HCT116 (cell line): ENCODE measurements around the gene IL4. TPM values are rescaled to one million over a fixed set of nuclear protein-coding genes. Genes with fewer than 3 reads are reported as not detected.

Source experiments
- ATAC-seq: fragments of 200-7000 bp; cut with Tn5 transposase; 2 replicates; pipeline ENCODE4 v1.9.1; 2020; ENCODE audit warnings: mild to moderate bottlenecking, moderate library complexity
- BruUV-seq: library from RNA; stranded (reverse); fragments of 400-500 nt; replicated peaks from 2 replicates; lab custom pipeline; 2021; lab: Mats Ljungman, UMichigan
- CTCF ChIA-PET: fragments of 300-600 bp; sonication (Branson Sonifier 250); formaldehyde crosslinking; loops from one replicate; lab custom pipeline; 2021; ENCODE audit warnings: antibody characterized with exemption; lab: Charles Lee
- POLR2A ChIA-PET: fragments of 300-600, 350-600 bp; sonication (Branson Sonifier 250); formaldehyde crosslinking; loops from one replicate; lab custom pipeline; 2021; ENCODE audit warnings: antibody characterized with exemption; lab: Charles Lee
- RAD21 ChIA-PET, 2 experiments: fragments of 300-600 bp; sonication (Branson Sonifier 250); formaldehyde crosslinking; loops; one replicate each; lab custom pipeline; 2023; ENCODE audit warnings: low total read pairs in 2 of 2; ENCODE audit not compliant: uncharacterized antibody in 2 of 2, unreplicated experiment in 2 of 2, low non-redundant PET in 1 of 2; lab: Charles Lee
- DNase-seq: peaks from one replicate; pipeline ENCODE4 v3.0.0-alpha.2; 2010; ENCODE audit warnings: low read depth, low spot score
- H2AFZ ChIP-seq: fragments of 200-600 bp; shearing (Covaris generic), sonication (generic); 2 replicates; pipeline ENCODE4 v1.6.1; 2017; ENCODE audit warnings: low read depth, mixed run types, mixed read lengths, antibody characterized with exemption, low read length; ENCODE audit not compliant: poor library complexity, severe bottlenecking
- H3K27ac ChIP-seq: 2 replicates; pipeline ENCODE4 v1.5.1; 2012; ENCODE audit warnings: low read depth, low read length
- H3K27me3 ChIP-seq: fragments of 200-600 bp; sonication (generic); 2 replicates; pipeline ENCODE4 v1.6.1; 2016; ENCODE audit warnings: mixed run types, low read length, mixed read lengths; ENCODE audit not compliant: insufficient read depth
- H3K36me3 ChIP-seq, 2 experiments: fragments of 200-500 bp in 1 of 2; fragments of 200-600 bp in 1 of 2; sonication (Bioruptor generic) in 1 of 2; sonication (generic) in 1 of 2; 2 replicates each; pipeline versions ENCODE4 v1.5.1 to v1.6.1; 2014 to 2016; ENCODE audit warnings: low read length in 2 of 2, inconsistent platforms in 1 of 2, mixed read lengths in 1 of 2, mixed run types in 1 of 2; ENCODE audit not compliant: insufficient read depth in 2 of 2, control insufficient read depth in 1 of 2
- H3K4me1 ChIP-seq, 2 experiments: fragments of 200-600 bp in 1 of 2; sonication (generic) in 1 of 2; 2 replicates each; pipeline versions ENCODE4 v1.5.1 to v1.6.1; 2012 to 2017; ENCODE audit warnings: low read length in 2 of 2, inconsistent platforms in 1 of 2, mild to moderate bottlenecking in 1 of 2, mixed read lengths in 1 of 2, mixed run types in 1 of 2, moderate library complexity in 1 of 2; ENCODE audit not compliant: insufficient read depth in 2 of 2, control insufficient read depth in 1 of 2
- H3K4me2 ChIP-seq: fragments of 200-600 bp; sonication (generic); 2 replicates; pipeline ENCODE4 v1.6.1; 2017; ENCODE audit warnings: mixed run types, low read length, mixed read lengths
- H3K4me3 ChIP-seq, 2 experiments: fragments of 200-600 bp in 1 of 2; sonication (generic) in 1 of 2; replicated peaks in 1 of 2; 2 replicates each; pipeline ENCODE4 v1.5.1; 2011 to 2016; ENCODE audit warnings: low read length in 2 of 2, control low read depth in 1 of 2, low read depth in 1 of 2, mild to moderate bottlenecking in 1 of 2, mixed read lengths in 1 of 2, mixed run types in 1 of 2
- H3K79me2 ChIP-seq: fragments of 200-600 bp; sonication (generic); 2 replicates; pipeline ENCODE4 v1.6.1; 2017; ENCODE audit warnings: mild to moderate bottlenecking, mixed run types, low read length, moderate library complexity, mixed read lengths; ENCODE audit not compliant: insufficient read depth
- H3K9ac ChIP-seq: fragments of 200-600 bp; sonication (generic); 2 replicates; pipeline ENCODE4 v1.6.1; 2016; ENCODE audit warnings: low read length, mixed read lengths
- H3K9me2 ChIP-seq: fragments of 200-600 bp; sonication (generic), shearing (Covaris generic); 2 replicates; pipeline ENCODE4 v1.6.1; 2017; ENCODE audit warnings: mixed run types, mild to moderate bottlenecking, moderate library complexity; ENCODE audit not compliant: insufficient read depth
- H3K9me3 ChIP-seq, 2 experiments: fragments of 200-500 bp in 1 of 2; fragments of 200-600 bp in 1 of 2; sonication (Bioruptor generic) in 1 of 2; sonication (generic) in 1 of 2; 2 replicates each; pipeline ENCODE4 v1.6.1; 2014 to 2017; ENCODE audit warnings: low read length in 2 of 2, mixed read lengths in 2 of 2, inconsistent platforms in 1 of 2, low read depth in 1 of 2, mild to moderate bottlenecking in 1 of 2, mixed run types in 1 of 2, moderate library complexity in 1 of 2; ENCODE audit not compliant: control insufficient read depth in 1 of 2, insufficient read depth in 1 of 2
- H4K20me1 ChIP-seq: fragments of 200-600 bp; sonication (generic), shearing (Covaris generic); 2 replicates; pipeline ENCODE4 v1.6.1; 2017; ENCODE audit warnings: mixed run types, mild to moderate bottlenecking, moderate library complexity; ENCODE audit not compliant: insufficient read depth
- CBX3 ChIP-seq: IDR thresholded peaks from 2 replicates; pipeline ENCODE4 v1.6.1; 2012; ENCODE audit warnings: low read depth
- CEBPB ChIP-seq: IDR thresholded peaks from 2 replicates; pipeline ENCODE4 v1.6.1; 2012; ENCODE audit warnings: low read depth
- ELF1 ChIP-seq: IDR thresholded peaks from 2 replicates; pipeline ENCODE4 v1.6.1; 2012; ENCODE audit warnings: low read depth, borderline replicate concordance
- FOSL1 ChIP-seq: IDR thresholded peaks from 2 replicates; pipeline ENCODE4 v1.6.1; 2012; ENCODE audit warnings: low read depth
- JUND ChIP-seq: IDR thresholded peaks from 2 replicates; pipeline ENCODE4 v1.6.1; 2012
- MAX ChIP-seq: IDR thresholded peaks from 2 replicates; pipeline ENCODE4 v1.6.1; 2012
- POLR2A ChIP-seq: IDR thresholded peaks from 2 replicates; pipeline ENCODE4 v1.7.0; 2011; ENCODE audit warnings: borderline replicate concordance; ENCODE audit not compliant: insufficient read depth, insufficient read length; ENCODE audit errors: extremely low read depth
- POLR2AphosphoS5 ChIP-seq: IDR thresholded peaks from 2 replicates; pipeline ENCODE4 v1.6.1; 2011; ENCODE audit warnings: mild to moderate bottlenecking, low read depth, low read length, moderate library complexity
- RAD21 ChIP-seq: IDR thresholded peaks from 2 replicates; pipeline ENCODE4 v1.6.1; 2012; ENCODE audit warnings: low read depth, mild to moderate bottlenecking
- SIN3A ChIP-seq: IDR thresholded peaks from 2 replicates; pipeline ENCODE4 v1.6.1; 2012; ENCODE audit warnings: low read depth
- SP1 ChIP-seq: IDR thresholded peaks from 2 replicates; pipeline ENCODE4 v1.6.1; 2012; ENCODE audit warnings: low read depth
- TCF7L2 ChIP-seq: IDR thresholded peaks from 2 replicates; pipeline ENCODE4 v1.7.0; 2011; ENCODE audit warnings: borderline replicate concordance, inconsistent platforms; ENCODE audit not compliant: insufficient read depth, insufficient read length; ENCODE audit errors: extremely low read depth
- YY1 ChIP-seq: IDR thresholded peaks from 2 replicates; pipeline ENCODE4 v1.6.1; 2011; ENCODE audit warnings: low read length, low read depth, moderate library complexity, mild to moderate bottlenecking; ENCODE audit not compliant: insufficient replicate concordance; ENCODE audit errors: extremely low read depth
- ZFX ChIP-seq: fragments of 450-650 bp; IDR thresholded peaks from 2 replicates; pipeline ENCODE4 v1.6.1; 2017
- ZNF274 ChIP-seq: fragments of 200-500 bp; sonication (Bioruptor generic); IDR thresholded peaks from 2 replicates; pipeline ENCODE4 v1.6.1; 2014; ENCODE audit warnings: mild to moderate bottlenecking, low read depth, low read length, inconsistent platforms
- intact Hi-C: fragments of 100-400 bp; cut with micrococcal nuclease; formaldehyde crosslinking; loops from 2 replicates; pipeline ENCODE4 v1.10.0; 2022
- total RNA-seq: library from RNA; stranded (reverse); gene quantifications from one replicate; pipeline ENCODE4 v1.2.1, GENCODE V29; 2021; ENCODE audit not compliant: unreplicated experiment
- TF ChIP-seq, protein P1 (sequence below): IDR thresholded peaks from 2 replicates; pipeline ENCODE4 v1.6.1; 2012
- TF ChIP-seq, protein P2 (sequence below), 3 experiments: fragments of 200-600 bp in 1 of 3; sonication (generic) in 1 of 3; IDR thresholded peaks in 2 of 3; conservative IDR thresholded peaks in 1 of 3; 2 replicates each; pipeline ENCODE4 v1.5.1; 2012 to 2017; ENCODE audit warnings: low read depth in 2 of 3, low read length in 2 of 3, antibody characterized with exemption in 1 of 3, borderline replicate concordance in 1 of 3, control low read depth in 1 of 3, mild to moderate bottlenecking in 1 of 3, mixed read lengths in 1 of 3, mixed run types in 1 of 3, moderate library complexity in 1 of 3; ENCODE audit not compliant: insufficient read depth in 1 of 3

Gene IL4
- total RNA-seq, 1 experiment from 2014 or later: not detected

DNA sequence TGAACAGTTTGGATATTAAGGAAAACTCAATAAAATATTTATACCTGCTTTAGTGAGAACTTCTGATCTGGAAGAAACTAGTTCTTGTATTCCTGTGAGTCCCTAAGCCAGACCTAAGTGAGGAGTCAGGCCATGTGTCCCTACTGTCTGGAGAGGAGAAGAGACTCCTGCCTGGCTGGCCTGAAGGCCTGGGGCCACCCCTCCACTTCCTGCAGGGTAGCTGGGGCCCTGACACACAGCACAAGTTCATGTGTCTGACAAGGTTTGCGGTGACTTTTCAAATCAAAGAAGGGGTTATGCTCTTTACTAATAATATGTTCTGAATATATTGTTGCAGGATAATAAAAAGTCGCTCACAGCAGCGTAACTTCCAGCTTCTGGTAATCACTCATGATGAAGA lies 31.9 kb upstream of the IL4 start:
- intact Hi-C loops: no loop called here
- no peak for TF ChIP-seq RAD21
- TF ChIP-seq, protein P1, sequence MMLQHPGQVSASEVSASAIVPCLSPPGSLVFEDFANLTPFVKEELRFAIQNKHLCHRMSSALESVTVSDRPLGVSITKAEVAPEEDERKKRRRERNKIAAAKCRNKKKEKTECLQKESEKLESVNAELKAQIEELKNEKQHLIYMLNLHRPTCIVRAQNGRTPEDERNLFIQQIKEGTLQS: no peak
- no peak for TF ChIP-seq POLR2A
- TF ChIP-seq ELF1: no peak
- TF ChIP-seq CBX3: no peak
- TF ChIP-seq SIN3A: no peak
- TF ChIP-seq JUND: no peak
- no peak for TF ChIP-seq YY1
- TF ChIP-seq SP1: no peak
- no peak for TF ChIP-seq MAX
- no peak for TF ChIP-seq ZNF274
- TF ChIP-seq, all 23 proteins: peak for 0
- Histone ChIP-seq H2AFZ (no peak overlapping the region), H3K4me1 (no peaks in the 10 kb centered on the region), H4K20me1 (no peaks in the 10 kb centered on the region), H3K4me2 (no peak overlapping the region), H3K9me2 (no peaks in the 10 kb centered on the region), H3K27me3 (no peaks in the 10 kb centered on the region), H3K79me2 (no peaks in the 10 kb centered on the region), H3K27ac (no peak overlapping the region), H3K9me3 (no peaks in the 10 kb centered on the region), H3K9ac (no peak overlapping the region), H3K36me3 (peaks cover 29 to 47% of the 10 kb centered on the region in 2 experiments; a peak in 3 of 4 replicates), H3K4me3 (no peak overlapping the region)
- CTCF ChIA-PET: no interaction called here
- no peak for DNase-seq
- no TSS peak for BruUV-seq
- ATAC-seq: no peak
- POLR2A ChIA-PET: no interaction called here
- RAD21 ChIA-PET: no interaction called here

DNA sequence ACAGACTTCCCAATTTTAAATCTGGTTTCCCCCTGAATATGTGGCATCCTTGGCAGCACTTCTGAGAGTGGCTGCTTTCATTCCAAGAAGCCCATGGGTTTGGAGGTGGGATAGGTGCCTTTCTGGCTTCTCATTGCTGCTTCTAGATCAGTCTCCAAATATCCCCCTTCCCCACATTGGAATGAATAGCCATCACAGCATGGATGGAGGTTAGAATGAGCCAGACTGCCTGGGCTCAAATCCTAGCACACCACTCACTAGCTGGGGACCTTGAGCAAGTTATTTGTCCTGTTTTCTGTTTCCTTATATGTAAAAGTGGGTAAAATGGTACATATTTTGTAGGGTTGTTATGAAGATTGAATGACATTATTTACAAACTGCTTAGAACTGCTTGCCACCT lies 29.6 kb upstream of the IL4 start:
- Histone ChIP-seq H4K20me1 (no peaks in the 10 kb centered on the region), H3K79me2 (no peaks in the 10 kb centered on the region), H3K9me3 (0 out of 4 replicates have a peak, but pooled peaks cover 0 to 4% of the 10 kb centered on the region in 2 experiments), H3K4me2 (no peak overlapping the region), H3K4me3 (no peak overlapping the region), H3K4me1 (no peaks in the 10 kb centered on the region), H3K27ac (no peak overlapping the region), H3K36me3 (peaks cover 20 to 33% of the 10 kb centered on the region in 2 experiments; a peak in 3 of 4 replicates), H3K9ac (no peak overlapping the region), H3K9me2 (no peaks in the 10 kb centered on the region), H2AFZ (no peak overlapping the region), H3K27me3 (no peaks in the 10 kb centered on the region)
- ChIA-PET RAD21 (no interaction called here), CTCF (no interaction called here), POLR2A (no interaction called here)
- DNase-seq (no peak), ATAC-seq (no peak)
- intact Hi-C loops: no loop called here
- BruUV-seq: no TSS peak
- no peak for TF ChIP-seq SP1
- TF ChIP-seq, protein P1: no peak
- TF ChIP-seq FOSL1: no peak
- TF ChIP-seq CBX3: no peak
- TF ChIP-seq CEBPB: no peak
- no peak for TF ChIP-seq ZFX
- TF ChIP-seq POLR2AphosphoS5: no peak
- TF ChIP-seq TCF7L2: no peak
- TF ChIP-seq, protein P2, sequence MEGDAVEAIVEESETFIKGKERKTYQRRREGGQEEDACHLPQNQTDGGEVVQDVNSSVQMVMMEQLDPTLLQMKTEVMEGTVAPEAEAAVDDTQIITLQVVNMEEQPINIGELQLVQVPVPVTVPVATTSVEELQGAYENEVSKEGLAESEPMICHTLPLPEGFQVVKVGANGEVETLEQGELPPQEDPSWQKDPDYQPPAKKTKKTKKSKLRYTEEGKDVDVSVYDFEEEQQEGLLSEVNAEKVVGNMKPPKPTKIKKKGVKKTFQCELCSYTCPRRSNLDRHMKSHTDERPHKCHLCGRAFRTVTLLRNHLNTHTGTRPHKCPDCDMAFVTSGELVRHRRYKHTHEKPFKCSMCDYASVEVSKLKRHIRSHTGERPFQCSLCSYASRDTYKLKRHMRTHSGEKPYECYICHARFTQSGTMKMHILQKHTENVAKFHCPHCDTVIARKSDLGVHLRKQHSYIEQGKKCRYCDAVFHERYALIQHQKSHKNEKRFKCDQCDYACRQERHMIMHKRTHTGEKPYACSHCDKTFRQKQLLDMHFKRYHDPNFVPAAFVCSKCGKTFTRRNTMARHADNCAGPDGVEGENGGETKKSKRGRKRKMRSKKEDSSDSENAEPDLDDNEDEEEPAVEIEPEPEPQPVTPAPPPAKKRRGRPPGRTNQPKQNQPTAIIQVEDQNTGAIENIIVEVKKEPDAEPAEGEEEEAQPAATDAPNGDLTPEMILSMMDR (IDR thresholded peaks at IDR 0.05 in 2 of 3, conservative IDR thresholded peaks at IDR 0.05 in 1 of 3; ENCODE audit: borderline replicate concordance in 1 of 3, insufficient read depth in 1 of 3, low read depth in 2 of 3, low read length in 2 of 3): no peak
- no peak for TF ChIP-seq ELF1
- no peak for TF ChIP-seq RAD21
- no peak for TF ChIP-seq YY1
